ENCODE data around the gene TBC1D17.
A peak's percentile ranks its signal among the peaks of the same experiment; 100 is the strongest.

TBC1D17 gene

GRCh38 chr19:49879243-49879963 lies 1.9 kb downstream of the TBC1D17 start:
- peak; percentile 56 for DNase-seq

GRCh38 chr19:49880162-49880869 lies 2.8 kb downstream of the TBC1D17 start:
- DNase-seq = no peak

DNA sequence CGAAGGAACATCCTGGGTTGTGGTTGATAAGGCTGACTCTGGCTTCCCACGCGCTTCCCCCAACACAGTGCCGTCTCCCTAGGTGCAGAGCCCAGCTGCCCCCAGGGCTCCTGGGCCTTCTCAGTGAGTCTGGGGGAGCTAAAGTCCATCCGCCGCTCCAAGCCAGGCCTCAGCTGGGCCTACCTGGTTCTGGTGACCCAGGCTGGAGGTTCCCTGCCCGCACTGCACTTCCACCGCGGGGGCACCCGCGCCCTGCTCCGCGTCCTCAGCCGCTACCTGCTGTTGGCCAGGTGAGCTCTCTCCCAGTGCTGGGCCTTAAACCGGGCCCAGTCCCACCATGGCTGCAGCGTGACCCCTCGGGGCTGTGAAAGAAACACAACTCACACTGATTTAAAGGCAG lies 3.7 kb downstream of the TBC1D17 start:
- DNase-seq = no peak

DNA sequence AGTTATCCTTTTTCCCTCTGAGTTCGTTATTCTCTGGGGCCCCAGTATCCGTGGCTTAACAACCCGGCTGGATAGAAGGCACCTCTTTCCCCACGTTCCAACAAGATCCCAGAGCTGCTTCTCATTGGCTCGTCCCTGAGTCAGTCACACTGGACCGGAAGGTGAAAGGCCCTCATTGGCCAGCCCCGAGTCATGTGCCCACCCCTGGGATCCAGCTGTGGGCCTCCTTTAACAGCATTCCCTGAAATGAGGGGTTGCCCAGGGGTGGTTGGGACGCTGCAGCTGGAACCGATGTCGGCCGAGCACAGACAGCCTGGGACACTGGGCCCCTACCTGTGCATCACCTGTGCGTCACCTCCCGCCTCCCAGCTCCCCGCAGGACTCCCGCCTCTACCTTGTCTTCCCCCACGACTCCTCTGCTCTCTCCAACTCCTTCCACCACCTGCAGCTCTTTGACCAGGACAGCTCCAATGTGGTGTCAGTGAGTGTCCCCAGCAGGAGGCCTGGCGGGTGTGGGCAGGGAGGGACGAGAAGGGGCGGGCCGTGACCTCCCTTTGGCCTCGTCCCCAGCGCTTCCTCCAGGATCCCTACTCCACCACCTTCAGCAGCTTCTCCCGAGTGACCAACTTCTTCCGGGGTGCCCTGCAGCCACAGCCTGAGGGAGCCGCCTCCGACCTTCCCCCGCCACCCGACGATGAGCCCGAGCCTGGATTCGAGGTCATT lies 4.3 kb downstream of the TBC1D17 start:
- DNase-seq = no peak

GRCh38 chr19:49882643-49883042 lies 5.1 kb downstream of the TBC1D17 start:
- DNase-seq = no peak

DNA sequence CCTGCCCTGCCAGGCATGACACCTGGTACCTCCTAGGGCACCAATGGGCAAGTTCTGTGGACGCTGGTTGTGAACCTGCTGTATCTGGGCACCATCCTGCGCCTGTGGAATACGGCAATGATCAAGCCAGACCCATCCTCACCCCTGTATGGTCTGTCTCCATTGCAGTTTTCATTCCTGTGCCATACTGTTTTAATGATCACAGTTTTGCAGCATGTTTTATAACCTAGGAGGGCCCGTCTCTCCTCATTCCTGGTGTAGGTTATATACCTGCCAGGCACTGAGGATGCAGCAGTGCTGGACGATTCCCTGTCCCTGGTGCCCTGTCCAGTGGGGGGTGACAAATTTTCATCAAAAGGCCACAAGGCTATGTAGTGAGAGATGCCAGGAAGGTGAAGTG lies 5.6 kb downstream of the TBC1D17 start:
- no peak for DNase-seq

DNA sequence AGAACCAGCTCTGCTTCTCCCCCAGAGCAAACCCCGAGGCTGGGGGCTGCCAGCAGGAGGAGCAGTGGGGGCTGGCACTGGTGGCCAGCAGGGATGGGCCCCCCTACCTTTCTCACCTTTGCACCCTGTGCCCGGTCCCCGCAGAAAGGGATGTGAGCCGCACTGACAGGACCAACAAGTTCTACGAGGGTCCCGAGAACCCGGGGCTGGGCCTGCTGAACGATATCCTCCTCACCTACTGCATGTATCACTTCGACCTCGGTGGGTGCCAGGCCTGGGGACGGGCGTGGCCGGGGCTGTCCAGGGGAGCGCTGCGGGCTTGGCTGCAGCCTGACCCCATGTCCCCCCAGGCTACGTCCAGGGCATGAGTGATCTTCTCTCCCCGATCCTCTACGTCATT lies 6.6 kb downstream of the TBC1D17 start:
- no peak for DNase-seq

DNA sequence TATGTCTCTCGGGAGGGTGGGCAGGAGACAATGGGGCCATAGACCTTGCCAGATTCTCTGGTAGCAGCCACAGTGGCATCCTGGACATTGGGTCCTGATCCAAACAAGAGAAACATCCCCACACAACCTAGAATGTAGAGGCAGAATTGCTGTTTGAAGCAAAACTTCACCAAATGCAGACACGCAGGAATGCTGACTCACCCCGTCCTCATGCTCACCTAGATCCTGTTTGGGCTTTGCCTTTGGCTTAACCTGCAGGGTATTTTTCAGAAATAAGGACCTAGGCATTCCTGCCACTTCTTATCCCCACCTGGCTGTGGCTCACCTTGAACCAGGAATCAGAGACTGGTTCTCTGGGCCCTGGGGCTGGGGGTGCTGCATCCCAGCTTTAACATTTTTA lies 7.3 kb downstream of the TBC1D17 start:
- DNase-seq = no peak

DNA sequence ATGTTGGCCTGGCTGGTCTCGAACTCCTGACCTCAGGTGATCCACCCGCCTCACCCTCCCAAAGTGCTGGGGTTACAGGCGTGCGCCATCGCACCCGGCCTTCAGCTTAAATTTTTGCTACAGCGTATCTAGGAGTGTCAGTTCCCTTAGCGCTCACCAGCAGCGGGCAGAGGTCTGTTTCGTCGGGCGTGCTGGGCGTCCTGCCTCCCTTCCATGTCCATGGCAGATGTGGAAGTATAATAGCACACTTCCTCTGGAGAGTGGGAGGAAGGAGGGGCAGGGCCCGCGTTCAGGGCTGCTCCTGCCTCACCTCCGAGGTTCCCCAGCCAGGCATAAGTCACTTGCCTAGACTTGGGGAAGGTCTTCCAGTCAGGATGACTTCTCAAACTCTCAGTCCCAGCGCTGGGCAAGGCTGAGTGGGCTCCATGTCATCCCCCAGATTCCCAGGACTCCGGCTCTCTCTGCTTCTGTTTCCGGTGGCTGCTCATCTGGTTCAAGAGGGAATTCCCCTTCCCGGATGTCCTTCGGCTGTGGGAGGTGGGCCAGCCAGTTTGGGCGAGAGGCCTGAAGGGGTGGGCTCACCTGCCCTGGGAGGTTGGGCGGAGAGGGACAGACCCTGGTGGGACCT lies 9.6 kb downstream of the TBC1D17 start:
- DNase-seq = no peak

DNA sequence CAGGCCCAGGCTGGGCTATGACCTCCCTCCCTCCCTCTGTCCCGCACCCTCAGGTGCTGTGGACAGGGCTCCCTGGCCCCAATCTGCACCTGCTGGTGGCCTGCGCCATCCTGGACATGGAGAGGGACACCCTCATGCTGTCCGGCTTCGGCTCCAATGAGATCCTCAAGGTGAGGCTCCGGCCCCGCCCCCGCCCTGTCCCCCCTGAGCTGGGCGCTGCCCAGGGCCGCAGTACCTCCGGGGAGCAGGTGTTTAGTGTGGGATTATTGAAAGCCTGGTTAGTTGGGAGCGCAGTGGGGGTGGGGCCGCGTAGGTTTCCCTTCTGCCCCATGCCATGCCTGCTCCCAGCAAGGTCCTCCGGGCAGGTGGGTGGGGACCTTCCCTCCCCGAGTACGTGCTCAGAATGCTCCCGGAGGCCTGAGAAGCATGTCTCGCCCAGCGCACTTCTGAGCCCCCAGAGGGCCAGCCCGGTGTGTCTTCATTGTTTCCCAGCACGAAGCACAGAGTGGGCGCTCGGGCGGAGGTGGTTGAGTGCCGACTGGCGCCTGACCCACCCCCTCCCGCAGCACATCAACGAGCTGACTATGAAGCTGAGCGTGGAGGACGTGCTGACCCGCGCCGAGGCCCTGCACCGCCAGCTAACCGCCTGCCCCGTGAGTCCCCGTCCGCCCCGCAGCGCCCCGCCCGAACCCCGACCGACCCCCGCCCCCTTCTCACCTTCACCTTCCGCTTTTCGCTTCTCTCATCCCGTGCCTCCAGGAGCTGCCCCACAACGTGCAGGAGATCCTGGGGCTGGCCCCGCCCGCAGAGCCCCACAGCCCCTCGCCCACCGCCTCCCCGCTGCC lies 10.4 kb downstream of the TBC1D17 start:
- DNase-seq = no peak

DNA sequence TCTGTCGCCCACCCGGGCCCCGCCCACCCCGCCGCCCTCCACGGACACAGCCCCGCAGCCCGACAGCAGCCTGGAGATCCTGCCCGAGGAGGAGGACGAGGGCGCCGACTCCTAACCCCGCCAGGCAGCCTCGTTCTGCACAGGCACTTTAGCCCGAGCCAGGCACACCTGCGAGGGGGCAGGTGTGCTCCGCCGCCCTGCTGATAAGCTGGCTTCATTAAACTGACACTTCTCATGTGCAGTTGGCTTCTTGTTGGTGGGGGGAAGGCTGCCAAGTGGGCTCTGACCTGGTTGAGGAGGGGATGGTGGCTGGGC lies 11.0 kb downstream of the TBC1D17 start:
- DNase-seq = no peak

GRCh38 chr19:49889038-49889686 lies 11.7 kb downstream of the TBC1D17 start:
- DNase-seq = no peak

- DNase-seq = peak; percentile 86
Measured at GRCh38 chr19:49889687-49890348, 12.3 kb downstream of the TBC1D17 start.

DNA sequence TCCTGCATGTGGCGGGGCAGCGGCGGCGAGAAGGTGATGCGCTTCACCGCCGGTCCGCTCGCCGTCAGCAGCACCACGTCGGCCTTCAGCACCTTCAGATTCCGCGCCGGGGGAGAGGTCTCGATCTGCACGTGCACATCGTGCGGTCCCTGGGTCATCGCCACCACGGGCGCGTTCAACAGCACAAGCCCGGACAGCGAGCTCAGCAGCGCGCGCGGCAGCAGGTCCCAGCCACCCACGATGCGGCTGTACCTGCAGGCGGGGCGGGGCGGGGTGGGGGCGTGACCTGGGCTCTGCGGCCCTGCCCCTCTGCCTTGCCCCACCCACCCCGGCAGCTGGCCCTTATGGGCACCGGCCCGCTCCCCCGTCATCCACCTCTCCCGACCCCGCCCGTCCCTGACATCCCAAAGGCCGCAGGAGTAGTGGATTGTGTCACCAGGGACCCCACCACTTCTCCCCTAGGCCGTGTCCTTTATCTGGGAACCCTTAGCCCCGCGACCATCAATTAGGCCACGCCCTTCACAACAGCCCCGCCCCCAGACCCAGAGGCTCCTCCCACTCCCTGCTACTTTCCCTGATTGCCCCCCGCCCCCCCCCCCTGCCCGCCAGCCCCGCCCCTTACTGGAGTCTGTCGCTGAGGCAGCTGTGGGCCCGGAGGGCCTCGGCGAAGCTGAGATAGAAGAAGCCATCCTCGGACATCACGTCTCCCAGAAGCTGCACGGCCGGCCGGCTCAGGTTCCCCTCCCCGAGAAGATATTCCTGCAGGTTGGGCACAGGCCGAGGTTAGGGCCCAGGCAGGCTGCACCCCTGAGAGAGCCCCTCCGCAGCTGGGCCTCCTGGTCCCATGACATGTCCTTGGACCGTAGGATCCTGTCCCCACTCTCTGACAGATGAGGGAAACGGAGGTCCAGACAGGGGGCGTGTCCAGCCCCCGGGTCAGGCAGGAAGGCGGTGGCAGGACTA lies 13.1 kb downstream of the TBC1D17 start:
- DNase-seq = peak; percentile 61

DNA sequence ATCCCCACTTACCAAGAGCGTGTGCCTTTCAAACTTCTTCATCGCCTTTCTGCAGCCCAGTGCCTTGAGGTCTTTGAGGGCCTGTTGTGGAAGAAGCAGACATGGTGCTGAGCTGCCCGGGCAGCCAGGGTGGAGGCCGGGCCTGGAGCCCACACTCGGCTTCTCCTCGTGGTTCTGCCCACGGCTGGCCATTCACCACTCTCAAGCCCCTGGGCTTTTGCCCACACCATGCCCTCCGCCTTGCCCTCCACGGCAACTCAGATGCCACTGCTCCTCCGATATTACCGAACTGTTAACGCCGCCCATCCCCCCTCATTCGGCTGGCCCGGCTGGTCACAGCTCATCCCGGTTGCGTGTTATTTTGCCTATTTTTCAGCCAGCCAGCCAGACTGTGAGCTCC lies 13.9 kb downstream of the TBC1D17 start:
- no peak for DNase-seq

DNA sequence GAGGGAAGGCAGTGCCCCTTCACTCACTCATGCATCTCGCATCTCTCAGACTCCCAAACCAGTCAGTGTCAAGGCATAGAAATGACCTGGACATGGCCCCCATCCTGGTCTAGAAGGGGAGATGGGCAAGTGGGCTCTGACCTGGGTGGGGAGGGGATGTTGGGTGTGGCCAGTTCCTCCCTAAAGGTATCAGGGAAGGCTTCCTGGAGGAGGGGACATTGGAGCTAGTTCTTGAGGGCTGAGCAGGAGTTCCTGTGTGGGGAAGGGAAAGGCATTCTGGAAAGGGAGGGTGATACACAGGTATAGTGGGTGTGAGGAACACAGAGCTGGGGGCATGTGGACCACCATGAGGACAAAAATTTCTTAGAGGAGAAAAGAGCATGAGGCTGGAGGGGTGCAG lies 15.2 kb downstream of the TBC1D17 start:
- DNase-seq = no peak

DNA sequence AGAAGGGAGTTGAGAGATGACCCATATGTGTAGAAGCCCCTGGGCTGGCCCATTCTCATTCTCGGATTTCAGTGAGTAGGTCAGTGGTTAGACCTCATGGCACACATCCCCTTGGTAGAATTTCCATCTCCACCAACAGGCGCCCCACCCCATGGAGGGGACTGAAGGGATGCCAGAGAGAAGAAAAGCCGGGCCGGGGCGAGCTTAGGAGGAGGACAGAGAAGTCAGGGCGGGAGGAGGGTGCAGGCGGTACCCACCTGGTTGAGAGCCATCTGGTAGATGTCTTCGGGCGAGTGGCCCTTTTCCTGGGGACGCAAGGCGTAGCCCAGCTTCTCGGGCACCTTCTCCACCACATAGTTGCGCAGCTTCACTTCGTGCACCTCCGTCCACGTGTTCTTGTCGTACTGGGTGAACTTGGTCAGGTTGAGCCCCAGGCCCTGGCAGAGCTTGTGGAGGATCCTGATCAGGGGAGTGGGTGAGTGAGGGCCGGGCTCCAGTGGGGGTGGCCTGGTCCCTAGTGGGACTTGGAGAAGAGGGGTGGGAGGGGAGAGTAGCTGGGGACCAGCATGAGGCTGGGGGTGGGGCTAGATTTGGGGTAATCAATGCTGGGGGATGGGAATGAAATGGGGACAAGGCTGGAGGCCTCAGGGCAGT lies 16.6 kb downstream of the TBC1D17 start:
- DNase-seq = no peak

- DNase-seq = peak; percentile 74
Measured at GRCh38 chr19:49894879-49895565, 17.5 kb downstream of the TBC1D17 start.
